T follicular helper cell (primary cell): ENCODE measurements around the gene NME3.
"Not testable (repeated sequence)": the region's sequence is repeated elsewhere in the genome, so short reads cannot be mapped to it uniquely, and the experiment has no call there.

ENCODE experiments used
- DNase-seq: peaks from one replicate; pipeline ENCODE4 v3.0.0-alpha.2; 2020; ENCODE audit warnings: low read depth

The NME3 gene

GRCh38 chr16:1747934-1748333 lies 23.4 kb downstream of the NME3 start:
- DNase-seq: no peak

GRCh38 chr16:1746693-1747195 lies 24.6 kb downstream of the NME3 start:
- no peak for DNase-seq

GRCh38 chr16:1745900-1746692 lies 25.2 kb downstream of the NME3 start:
- DNase-seq: no peak

- no peak for DNase-seq
Measured at GRCh38 chr16:1745181-1745899, 26.0 kb downstream of the NME3 start.

GRCh38 chr16:1744338-1744840 lies 27.0 kb downstream of the NME3 start:
- no peak for DNase-seq

GRCh38 chr16:1743376-1744337 lies 27.7 kb downstream of the NME3 start:
- no peak for DNase-seq

- DNase-seq: no peak
Measured at GRCh38 chr16:1741553-1742165, 29.7 kb downstream of the NME3 start.

- no peak for DNase-seq
Measured at GRCh38 chr16:1740781-1741490, 30.4 kb downstream of the NME3 start.

GRCh38 chr16:1740234-1740633 lies 31.1 kb downstream of the NME3 start:
- DNase-seq: no peak

- no peak for DNase-seq
Measured at GRCh38 chr16:1734816-1735215, 36.5 kb downstream of the NME3 start.

- DNase-seq: no peak
Measured at GRCh38 chr16:1734123-1734522, 37.2 kb downstream of the NME3 start.

GRCh38 chr16:1732551-1732987 lies 38.8 kb downstream of the NME3 start:
- DNase-seq: not testable (repeated sequence)

GRCh38 chr16:1732071-1732470 lies 39.3 kb downstream of the NME3 start:
- DNase-seq: no peak

- DNase-seq: no peak
Measured at GRCh38 chr16:1731603-1732002, 39.7 kb downstream of the NME3 start.

- no peak for DNase-seq
Measured at GRCh38 chr16:1731073-1731472, 40.3 kb downstream of the NME3 start.

- DNase-seq: no peak
Measured at GRCh38 chr16:1729445-1729844, 41.9 kb downstream of the NME3 start.

- no peak for DNase-seq
Measured at GRCh38 chr16:1729026-1729425, 42.3 kb downstream of the NME3 start.

GRCh38 chr16:1727651-1728624 lies 43.4 kb downstream of the NME3 start:
- DNase-seq: no peak
